Mucosa of descending colon (tissue), 3 donors: ENCODE data around the gene STX4. TPM values are rescaled to one million over a fixed set of nuclear protein-coding genes. Genes with fewer than 3 reads are reported as not detected.

ENCODE experiments used
- ATAC-seq: fragments of 200-7000 bp; cut with Tn5 transposase; one replicate; pipeline ENCODE4 v1.9.1; 2020; ENCODE audit warnings: mild to moderate bottlenecking, moderate library complexity
- DNase-seq, 3 donors: peaks; one replicate each; pipeline ENCODE4 v3.0.0-alpha.2; 2020
- H3K36me3 ChIP-seq: fragments of 200-600 bp; one replicate; pipeline ENCODE4 v1.8.0; 2021; ENCODE audit warnings: low read depth, mild to moderate bottlenecking
- H3K4me1 ChIP-seq: fragments of 200-600 bp; one replicate; pipeline ENCODE4 v1.8.0; 2021; ENCODE audit warnings: low read depth, mild to moderate bottlenecking
- H3K4me3 ChIP-seq: fragments of 200-600 bp; one replicate; pipeline ENCODE4 v1.8.0; 2021; ENCODE audit warnings: mild to moderate bottlenecking
- H3K9me3 ChIP-seq: fragments of 200-600 bp; one replicate; pipeline ENCODE4 v1.8.0; 2021; ENCODE audit warnings: mild to moderate bottlenecking
- intact Hi-C, 2 donors: fragments of 100-400 bp; cut with DNase I in 1 of 2; cut with micrococcal nuclease in 1 of 2; formaldehyde crosslinking; loops; one replicate each; pipeline versions ENCODE4 v1.11.0 to v1.11.1; 2022; cut with DNase I, micrococcal nuclease
- long read RNA-seq, 2 donors: library from polyadenylated mRNA; unstranded; transcript quantifications; one replicate each; pipeline ENCODE4 v2.0.0, GENCODE V29; 2019 to 2021
- total RNA-seq, 3 donors: library from RNA; stranded (reverse); fragmentation: NEBNext Ultra II Directional in 2 of 3; extraction: Animal tissue kit (Norgen Biotek cat#: 25700) in 2 of 3; gene quantifications; one replicate each; pipeline versions ENCODE4 v1.2.1 to v1.2.4, GENCODE V29; 2021 to 2023
- TF ChIP-seq, protein P1 (sequence below): fragments of 200-600 bp; IDR thresholded peaks from one replicate; pipeline ENCODE4 v1.8.0; 2022; ENCODE audit warnings: antibody characterized with exemption, mild to moderate bottlenecking
- donor health status: DM: no; HTN: no; CAD: no; lungs with moderate emphysema.
- donor health status: DM: no; HTN: no; CAD: no.
- donor health status: DM: no; HTN: yes; CAD: no.

The STX4 gene, protein sequence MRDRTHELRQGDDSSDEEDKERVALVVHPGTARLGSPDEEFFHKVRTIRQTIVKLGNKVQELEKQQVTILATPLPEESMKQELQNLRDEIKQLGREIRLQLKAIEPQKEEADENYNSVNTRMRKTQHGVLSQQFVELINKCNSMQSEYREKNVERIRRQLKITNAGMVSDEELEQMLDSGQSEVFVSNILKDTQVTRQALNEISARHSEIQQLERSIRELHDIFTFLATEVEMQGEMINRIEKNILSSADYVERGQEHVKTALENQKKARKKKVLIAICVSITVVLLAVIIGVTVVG
- total RNA-seq = 10 to 100 TPM; 74.8 to 87.7 (median 86.9) TPM
- long read RNA-seq, donor 1, transcript STX4-201 (11 exons, 1,481 nt) = major isoform, 47 of 73 reads
- long read RNA-seq, donor 1, transcript STX4-217 (4 exons, 649 nt) = minor isoform, 6 of 73 reads
- long read RNA-seq, donor 1, partial matches to known transcripts = 6 of 73 reads
- long read RNA-seq, donor 1, other reads (novel, unspliced or antisense) = 9 of 73 reads
- long read RNA-seq, donor 2, transcript STX4-201 (11 exons, 1,481 nt) = major isoform, 10 of 18 reads
- long read RNA-seq, donor 2, partial matches to known transcripts = 5 of 18 reads
- long read RNA-seq, donor 2, other reads (novel, unspliced or antisense) = 3 of 18 reads

DNA sequence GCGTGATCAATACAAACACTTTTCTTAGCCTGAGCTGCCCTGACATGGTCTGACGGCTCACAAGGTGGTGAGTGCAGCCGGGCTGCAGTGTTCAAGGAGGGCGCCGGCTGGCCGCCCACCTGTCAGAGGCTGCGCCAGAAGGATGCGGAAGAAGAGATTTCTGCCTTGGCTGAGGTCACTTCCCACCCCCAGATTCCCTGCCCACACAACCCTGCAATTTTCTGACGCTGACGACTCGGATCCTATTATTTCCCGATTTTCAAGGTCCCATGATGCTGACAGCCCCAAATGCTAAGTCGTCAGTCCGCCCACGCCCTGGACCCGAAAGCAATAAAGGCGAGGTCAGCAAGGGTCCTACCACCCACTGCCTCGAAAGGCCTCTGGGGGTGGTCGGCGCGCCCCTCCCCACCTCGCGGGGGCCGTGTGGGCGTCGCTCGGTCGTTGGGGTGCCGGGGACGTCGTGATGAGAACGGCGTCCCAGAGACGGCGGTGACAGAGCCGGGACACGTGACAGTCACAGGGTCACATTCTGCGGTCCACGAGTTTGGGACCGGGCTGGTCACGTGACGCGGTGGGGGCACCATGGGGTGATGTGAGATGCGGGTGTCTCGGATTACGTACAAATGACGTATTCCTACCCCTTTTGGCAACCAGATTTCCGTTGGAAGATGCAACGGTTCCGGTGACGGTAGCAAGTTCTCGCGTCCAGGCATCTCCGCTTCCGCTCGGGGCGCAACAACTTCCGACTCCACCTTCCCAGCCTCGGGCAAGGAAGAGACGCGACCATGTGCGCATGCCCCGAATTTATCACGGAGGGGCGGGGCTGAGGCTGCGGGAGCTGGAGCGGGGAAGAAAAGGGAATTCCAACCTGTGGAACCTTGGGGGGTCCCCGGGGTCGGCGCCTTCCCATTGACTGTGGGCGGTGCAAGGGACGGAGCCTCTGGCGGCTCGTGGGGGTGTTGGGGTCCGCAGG lies at the start of gene STX4:
Gene STX4 (plus strand): TSS at position 823 of the 973 bp plus-strand sequence. CDS start 248 bp downstream, outside the sequence.
- Histone ChIP-seq H3K4me1 (peaks cover 12% of the 10 kb centered on the region), H3K36me3 (no peaks in the 10 kb centered on the region), H3K4me3 (peak within 1 kb of the TSS; percentile 79), H3K9me3 (no peaks in the 10 kb centered on the region)
- DNase-seq (peak; percentile 98 to 99 (median 99)), ATAC-seq (peak; percentile 95)
- intact Hi-C loops = loop anchor here in 1 of 2 donors (2.0 to 10.0 kb wide), 2 partner anchors 40 to 48 kb away; partner anchors contain the start of gene HSD3B7
- TF ChIP-seq, protein P1, sequence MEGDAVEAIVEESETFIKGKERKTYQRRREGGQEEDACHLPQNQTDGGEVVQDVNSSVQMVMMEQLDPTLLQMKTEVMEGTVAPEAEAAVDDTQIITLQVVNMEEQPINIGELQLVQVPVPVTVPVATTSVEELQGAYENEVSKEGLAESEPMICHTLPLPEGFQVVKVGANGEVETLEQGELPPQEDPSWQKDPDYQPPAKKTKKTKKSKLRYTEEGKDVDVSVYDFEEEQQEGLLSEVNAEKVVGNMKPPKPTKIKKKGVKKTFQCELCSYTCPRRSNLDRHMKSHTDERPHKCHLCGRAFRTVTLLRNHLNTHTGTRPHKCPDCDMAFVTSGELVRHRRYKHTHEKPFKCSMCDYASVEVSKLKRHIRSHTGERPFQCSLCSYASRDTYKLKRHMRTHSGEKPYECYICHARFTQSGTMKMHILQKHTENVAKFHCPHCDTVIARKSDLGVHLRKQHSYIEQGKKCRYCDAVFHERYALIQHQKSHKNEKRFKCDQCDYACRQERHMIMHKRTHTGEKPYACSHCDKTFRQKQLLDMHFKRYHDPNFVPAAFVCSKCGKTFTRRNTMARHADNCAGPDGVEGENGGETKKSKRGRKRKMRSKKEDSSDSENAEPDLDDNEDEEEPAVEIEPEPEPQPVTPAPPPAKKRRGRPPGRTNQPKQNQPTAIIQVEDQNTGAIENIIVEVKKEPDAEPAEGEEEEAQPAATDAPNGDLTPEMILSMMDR = no peak

DNA sequence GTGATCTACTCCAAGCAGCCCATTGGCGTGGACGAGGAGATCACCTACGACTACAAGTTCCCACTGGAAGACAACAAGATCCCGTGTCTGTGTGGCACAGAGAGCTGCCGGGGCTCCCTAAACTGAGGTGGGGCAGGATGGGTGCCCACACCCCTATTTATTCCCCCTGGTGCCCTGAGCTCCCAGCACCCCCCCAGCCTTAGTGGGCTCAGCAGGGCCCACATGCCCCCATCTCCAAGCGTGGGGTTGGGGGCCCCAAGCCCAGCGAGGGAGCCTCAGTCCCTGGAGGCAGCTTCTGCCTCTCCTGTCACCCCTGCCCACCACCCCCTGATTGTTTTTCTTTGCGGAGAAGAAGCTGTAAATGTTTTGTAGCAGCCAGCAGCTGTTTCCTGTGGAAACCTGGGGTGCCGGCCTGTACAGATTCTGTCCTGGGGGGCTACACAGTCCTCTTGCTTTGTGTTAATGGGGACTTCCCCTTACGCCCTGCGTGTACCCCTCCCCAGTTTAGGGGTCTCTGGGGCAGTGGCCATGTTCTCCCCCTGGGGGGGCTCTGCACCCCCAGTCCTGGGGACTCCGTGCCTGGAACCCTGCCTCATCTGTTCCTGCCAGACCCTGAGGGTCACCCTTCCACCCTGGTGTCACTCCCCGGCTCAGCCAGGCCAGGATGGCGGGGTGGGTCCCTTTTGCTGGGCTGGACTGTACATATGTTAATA lies 49.3 kb upstream of the STX4 start:
- no peak for ATAC-seq

DNA sequence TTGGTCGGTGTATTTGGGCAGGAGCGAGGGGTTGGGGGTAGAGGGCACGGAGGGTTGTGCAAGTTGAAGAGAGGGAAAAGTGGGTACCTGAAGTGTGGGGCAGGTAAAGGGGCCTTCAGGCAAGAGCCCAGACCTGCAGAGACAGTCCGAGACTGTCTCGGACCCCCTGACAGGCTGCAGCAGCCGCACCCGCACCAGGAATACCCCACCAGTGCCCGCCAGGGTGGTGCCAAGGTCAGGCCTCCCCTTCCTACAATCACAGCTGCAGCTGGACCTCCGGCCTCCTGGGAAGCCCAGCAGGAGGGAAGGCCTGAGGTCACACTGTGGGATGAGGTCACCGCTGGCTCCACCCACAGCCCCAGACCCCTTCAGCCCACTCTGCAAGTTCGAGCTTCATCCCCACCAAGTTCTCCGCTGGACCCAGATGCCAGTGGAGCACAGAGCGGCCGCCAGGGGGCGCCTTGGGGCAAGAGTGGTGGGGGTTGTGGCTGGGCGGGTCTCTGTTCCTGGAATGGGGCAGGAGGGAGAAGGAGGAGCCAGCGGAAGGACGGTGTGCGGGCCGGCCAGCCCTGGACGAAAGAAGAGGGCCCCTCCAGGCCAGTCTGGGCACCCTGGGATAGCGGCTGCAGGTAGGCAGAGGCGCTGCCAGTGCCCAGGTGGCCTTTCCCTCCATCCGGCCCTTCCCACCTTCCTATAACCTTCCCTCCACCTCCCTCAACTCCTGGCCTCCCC lies 48.5 kb upstream of the STX4 start, which contains the start of gene HSD3B7:
Gene HSD3B7 (plus strand): TSS at position 539 of the 732 bp plus-strand sequence. CDS start 452 bp downstream, outside the sequence.
- DNase-seq (peak; percentile 91 to 95 (median 94)), ATAC-seq (peak; percentile 96)
- TF ChIP-seq, protein P1 = peak; percentile 91
- Histone ChIP-seq H3K4me3 (no peak within 1 kb of the TSS), H3K9me3 (no peaks in the 10 kb centered on the region), H3K36me3 (no peaks in the 10 kb centered on the region), H3K4me1 (peaks cover 4% of the 10 kb centered on the region)
- intact Hi-C loops = loop anchor here (5.0 to 10.0 kb wide), 6 partner anchors 50 to 880 kb away; partner anchors contain the start of genes ZNF843 (in 2 of the 2), STX4 (in 1 of the 2), ZNF646 (in 1 of the 2) and ZNF668 (in 1 of the 2)

More for the DNA sequence above, 49.3 kb upstream of the STX4 start:
- Histone ChIP-seq H3K9me3 (no peaks in the 10 kb centered on the region), H3K4me3 (no peak overlapping the region), H3K36me3 (no peaks in the 10 kb centered on the region), H3K4me1 (peaks cover 4% of the 10 kb centered on the region)
- TF ChIP-seq, protein P1 = no peak
- no peak for DNase-seq
- intact Hi-C loops = loop anchor here (10.0 kb wide), 5 partner anchors 51 to 881 kb away; partner anchors contain the start of genes STX4 (in 1 of the 2), ZNF646 (in 1 of the 2), ZNF668 (in 1 of the 2) and ZNF843 (in 1 of the 2)

DNA sequence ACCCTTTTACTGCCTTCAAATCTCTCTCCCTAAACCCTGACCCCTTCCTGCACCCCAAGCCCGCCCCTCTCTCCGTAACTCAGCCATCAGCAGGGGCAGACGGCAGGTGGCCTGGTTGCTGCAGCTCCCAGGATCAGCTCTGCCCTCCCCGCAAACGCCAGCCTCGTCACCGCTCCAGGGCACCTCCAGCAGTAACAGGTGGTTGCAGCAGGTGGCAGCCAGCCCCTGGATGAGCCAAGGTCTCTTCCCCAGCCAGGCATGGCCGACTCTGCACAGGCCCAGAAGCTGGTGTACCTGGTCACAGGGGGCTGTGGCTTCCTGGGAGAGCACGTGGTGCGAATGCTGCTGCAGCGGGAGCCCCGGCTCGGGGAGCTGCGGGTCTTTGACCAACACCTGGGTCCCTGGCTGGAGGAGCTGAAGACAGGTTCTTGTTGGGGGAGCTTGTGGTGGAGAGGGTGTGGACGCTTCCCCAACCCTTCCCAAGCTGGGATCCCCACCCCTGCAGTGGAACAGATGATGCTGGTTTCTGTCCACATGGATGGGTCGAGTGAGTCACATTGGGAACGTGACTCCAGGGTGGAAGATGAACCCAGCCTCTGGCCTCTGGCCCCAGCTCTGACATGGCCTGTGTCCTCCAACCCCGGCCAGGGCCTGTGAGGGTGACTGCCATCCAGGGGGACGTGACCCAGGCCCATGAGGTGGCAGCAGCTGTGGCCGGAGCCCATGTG lies 47.8 kb upstream of the STX4 start:
- Histone ChIP-seq H3K4me1 (peaks cover 4% of the 10 kb centered on the region), H3K9me3 (no peaks in the 10 kb centered on the region), H3K4me3 (no peak overlapping the region), H3K36me3 (no peaks in the 10 kb centered on the region)
- TF ChIP-seq, protein P1 = no peak
- intact Hi-C loops = loop anchor here (5.0 to 10.0 kb wide), 6 partner anchors 49 to 879 kb away; partner anchors contain the start of genes ZNF843 (in 2 of the 2), STX4 (in 1 of the 2), ZNF646 (in 1 of the 2) and ZNF668 (in 1 of the 2)
- DNase-seq = peak; percentile 78 to 85 (median 84)
- peak; percentile 92 for ATAC-seq
